GM18861 (cell line): Measurements from ENCODE around the gene ZNF892.
"Not testable (repeated sequence)": the region's sequence is repeated elsewhere in the genome, so short reads cannot be mapped to it uniquely, and the experiment has no call there.

ENCODE experiments used
- ATAC-seq: cut with Tn5 transposase; IDR thresholded peaks from one replicate; pipeline ENCODE4 v1.9.1; 2021; ENCODE audit not compliant: unreplicated experiment

Gene ZNF892

DNA sequence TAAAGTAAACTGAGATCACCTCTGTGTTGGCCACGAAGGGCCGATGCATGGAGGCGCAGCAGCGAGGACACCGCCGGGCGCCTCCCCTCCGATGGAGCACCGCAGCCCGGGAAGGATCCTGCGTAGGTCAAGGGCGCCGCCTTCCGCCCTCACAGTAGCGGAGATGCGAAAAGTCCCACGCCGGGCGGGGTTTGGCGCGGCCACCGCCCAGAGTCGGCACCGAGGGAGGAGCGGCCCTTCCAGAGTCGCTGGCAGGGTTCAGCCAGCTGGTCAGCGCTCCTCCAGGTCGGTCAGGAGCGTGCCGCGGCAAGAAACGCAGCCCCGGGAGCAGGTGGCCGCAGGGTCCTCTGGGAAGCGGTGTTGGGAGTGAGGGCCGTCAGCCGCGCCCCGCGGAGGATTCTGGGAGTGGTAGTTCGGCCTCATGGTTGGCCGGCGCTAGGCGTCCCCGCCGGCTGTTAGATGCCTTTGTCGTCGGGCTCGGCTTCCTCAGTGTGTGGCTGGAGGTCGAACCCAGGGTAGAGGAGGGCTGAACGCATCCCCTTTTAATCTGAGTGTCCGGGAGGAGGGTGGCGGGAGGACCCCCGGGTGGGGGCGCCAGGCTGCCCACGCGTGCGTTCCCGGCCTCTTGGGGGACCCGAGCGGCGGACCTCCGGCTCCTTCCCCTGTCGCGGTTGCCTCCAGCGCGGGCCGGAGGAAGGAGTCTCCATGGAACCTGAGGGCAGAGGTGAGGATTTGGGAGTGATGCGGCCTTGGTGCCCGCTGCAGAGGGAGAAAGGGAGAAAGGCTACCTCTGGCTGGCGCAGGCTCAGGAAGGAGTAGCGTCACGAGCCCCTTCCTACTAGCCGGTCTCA, at the start of gene ZNF892:
ZNF892 (plus strand) TSS at position 411 of the 851 bp plus-strand sequence; CDS start at position 706, 295 bp downstream.
- ATAC-seq = peak; percentile 94

DNA sequence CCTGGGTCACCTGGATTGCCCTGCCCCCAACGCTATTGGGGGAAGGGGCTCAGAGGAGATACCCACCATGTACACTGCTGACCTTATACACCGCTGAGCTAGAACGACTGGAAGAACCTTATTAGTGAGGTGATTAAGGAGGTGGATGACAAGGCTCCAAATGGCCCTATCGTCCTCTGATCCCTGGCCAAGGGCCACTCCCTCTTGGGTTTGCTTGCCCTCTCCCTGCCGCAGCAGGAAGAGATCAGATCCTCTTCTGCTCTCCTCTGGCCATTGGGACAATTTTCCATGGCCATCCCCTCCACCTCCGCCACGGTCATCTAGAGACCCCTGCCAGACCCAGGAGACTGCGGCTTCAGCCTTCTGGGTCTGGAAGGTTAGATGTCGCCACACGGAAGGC, 48.9 kb upstream of the ZNF892 start:
- no peak for ATAC-seq

DNA sequence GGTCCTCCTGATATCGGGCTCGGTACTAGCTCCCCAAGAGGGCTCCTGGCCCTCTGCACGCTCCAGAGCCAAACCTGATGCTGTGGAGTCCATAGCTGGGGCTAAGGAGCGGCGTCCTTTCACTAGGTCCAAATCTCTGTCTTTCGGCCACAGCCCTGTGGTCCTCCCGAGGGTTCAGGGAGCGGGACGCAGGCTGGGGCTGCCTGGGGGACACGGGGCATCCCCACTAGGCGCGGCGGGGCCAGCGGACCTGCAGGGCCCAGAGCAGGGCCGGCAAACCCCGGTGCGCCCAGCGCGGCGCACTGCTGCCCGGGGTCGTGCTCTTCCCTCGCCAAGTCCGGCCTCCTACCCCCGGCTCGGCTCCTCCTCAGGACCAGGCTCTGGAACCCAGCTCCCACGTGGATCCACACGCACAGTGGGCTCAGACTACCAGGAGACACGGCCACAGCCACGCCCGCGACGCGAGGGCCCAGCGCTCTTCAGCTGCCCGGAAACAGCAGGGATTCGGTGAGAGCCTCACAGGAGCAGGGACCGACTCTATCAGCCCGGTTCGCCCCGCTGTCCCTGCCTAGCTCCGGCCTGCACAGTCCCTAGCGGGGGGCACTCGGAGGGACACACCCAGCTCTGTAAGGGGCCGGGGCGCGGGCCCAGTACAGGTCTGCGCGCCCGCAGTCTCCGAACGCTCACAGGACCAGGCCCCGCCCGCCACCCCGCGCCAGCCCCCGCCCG, 48.3 kb upstream of the ZNF892 start:
- ATAC-seq = peak; percentile 6

DNA sequence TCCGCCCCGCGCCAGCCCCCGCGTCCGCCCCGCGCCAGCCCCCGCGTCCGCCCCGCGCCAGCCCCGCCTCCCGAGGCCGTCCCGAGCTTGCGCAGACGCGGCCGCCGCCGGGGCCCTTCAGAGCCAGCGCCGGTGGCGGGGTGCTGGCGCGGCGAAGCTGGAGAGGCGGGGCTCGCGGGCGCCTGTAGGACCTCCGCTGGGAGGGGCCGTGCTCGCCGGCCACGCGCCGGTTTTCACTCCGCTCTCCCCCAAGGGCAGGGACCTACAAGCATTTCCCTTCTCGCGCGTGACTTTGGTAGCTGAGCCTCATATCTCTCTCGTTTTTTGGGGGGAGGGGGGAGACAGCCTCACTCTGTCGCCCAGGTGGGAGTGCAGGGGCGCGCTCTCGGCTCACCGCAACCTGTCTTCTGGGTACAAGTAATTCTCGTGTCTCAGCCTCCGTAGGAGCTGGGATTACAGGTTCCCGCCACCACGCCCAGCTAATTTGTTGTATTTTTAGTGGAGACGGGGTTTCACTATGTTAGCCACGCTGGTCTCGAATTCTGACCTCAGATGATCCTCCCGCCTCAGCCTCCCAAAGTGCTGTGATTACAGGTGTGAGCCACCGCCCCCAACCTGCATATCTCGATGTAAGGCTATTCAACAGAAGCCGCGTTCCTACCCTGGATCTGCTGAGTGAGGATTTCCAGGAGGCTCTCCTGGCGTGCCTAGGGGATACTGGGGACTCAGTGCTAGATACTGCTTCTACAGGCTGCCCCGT, 47.5 kb upstream of the ZNF892 start, which contains the start of gene ZNF514:
ZNF514 (minus strand) TSS at position 159 of the 760 bp plus-strand sequence. CDS start 6,595 bp downstream, outside the sequence.
- peak; percentile 84 for ATAC-seq

DNA sequence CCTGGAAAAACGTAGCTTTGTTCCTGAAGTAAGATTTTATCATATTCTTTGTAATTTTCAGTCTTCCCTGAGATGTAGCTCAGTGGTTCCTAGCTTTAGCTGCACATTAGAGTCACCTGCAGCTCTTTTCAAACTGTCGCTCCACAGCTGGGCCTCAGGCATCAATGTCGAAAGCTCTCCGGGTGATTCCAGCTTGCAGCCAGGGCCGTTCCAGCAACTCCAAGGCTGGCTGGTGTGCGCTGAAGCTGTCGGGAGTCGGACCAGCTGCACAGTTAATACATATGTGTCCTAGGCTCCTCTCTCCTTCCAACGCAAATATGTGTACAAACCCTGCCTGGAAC, 42.3 kb upstream of the ZNF892 start:
- ATAC-seq = no peak

DNA sequence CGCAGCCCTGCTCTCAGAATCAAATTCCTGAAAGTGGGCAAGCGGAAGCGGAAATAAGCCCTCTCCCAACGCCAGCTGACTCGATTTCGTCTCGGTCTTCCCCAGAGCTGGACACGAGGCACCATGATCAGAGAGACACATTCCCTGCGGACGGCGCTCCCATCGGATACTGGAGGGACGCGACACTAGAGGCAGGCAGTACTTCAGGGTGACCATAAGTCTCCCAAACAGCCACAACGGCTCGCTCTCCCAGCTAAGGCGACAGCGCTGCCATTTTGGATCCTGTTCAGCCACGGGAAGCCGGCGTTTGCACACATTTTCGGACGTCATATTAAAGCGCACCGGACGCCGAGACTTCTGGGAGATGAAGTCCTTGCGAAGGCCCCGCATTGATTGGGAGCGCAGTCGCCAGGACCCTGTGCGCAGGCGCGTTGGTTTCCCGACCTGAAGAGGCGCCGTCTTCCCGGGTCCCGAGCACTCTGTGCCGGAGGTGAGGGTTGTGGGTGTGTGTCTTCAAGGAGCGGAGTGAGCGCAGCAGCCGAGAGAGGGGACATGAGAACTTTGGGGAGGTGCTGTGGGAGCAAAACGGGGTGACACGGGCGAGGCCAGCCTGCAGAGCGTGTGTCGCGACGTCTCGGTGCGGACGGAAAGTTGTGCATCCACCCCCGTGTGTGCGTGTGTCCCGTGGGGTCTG, 41.8 kb upstream of the ZNF892 start, which contains the start of gene ZNF2:
ZNF2 (plus strand) TSS at position 439 of the 694 bp plus-strand sequence. CDS start 10,418 bp downstream, outside the sequence.
- peak; percentile 88 for ATAC-seq

DNA sequence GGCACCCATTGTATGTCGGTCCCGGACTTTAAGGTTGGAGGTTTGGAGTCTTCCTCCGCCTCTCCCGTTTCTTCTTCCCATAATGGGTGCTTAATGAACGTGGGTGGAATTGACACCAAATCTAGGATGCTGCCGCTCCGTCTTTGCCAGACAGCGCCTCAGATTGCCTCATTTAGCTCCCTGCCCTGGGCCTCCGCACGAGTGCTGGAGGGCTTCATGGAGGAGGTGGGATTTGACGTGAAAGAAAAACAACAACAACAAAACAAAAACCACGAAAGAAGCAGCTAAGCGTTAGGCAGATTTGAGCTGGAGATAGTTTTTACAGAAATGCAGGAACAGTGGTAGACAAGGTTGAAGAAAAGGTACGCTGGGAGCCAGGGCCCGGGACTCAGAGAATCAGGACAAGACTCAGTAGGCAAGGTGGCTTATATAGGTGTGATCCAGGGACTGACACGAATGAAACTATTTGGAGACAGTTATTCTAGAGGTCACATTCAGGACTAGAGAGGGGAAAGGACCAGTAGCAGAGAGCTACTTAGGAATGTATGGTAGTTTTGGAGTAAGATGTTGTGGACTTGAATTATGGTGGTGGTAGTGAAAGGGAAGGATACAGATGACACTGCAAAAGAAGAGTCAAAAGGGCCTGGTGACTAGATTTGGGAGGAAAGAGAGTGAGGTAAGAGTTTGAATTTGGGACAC, 41.1 kb upstream of the ZNF892 start:
- ATAC-seq = no peak

DNA sequence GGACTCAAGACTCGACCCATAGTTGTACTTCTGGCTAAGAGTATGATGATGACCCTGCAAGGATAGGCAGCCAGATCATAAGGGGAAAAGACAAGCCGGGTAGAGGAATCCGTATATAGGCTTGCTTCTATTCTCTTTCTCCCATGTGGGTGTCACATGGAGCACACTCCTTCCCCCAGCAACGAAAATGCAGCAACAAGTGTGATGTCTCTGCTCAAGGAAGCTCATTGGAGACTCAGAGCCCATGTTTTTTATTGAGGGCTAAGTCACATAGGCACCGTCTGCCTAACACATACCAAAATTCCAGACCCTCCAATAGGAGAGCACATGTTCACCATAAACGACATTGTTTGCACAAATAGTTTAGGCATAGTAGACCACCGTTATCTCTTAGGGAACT, 35.4 kb upstream of the ZNF892 start:
- ATAC-seq = no peak

DNA sequence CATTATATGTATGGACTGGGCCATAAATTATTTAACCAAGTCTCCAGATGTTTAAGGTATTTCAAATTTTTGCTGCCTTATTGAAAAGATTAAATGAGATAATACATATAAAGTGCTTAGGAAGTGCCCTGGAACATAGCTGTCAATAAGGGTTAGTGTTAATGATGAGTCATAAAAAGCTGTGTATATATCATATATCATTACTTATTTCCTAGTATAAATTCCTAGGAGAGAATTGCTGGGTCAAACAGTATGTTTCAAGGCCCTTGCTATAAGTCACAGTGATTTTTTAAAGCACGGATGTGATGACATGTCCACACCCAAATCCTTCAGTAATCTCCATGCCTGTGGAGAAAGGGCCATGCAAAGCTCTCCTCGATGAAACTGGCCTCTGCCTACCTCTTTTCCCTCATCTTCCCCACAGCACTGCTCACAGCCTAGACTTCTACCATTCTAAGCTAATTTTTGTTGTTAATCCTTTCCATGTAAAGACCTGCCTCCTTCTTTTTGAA, 33.2 kb upstream of the ZNF892 start:
- no peak for ATAC-seq

DNA sequence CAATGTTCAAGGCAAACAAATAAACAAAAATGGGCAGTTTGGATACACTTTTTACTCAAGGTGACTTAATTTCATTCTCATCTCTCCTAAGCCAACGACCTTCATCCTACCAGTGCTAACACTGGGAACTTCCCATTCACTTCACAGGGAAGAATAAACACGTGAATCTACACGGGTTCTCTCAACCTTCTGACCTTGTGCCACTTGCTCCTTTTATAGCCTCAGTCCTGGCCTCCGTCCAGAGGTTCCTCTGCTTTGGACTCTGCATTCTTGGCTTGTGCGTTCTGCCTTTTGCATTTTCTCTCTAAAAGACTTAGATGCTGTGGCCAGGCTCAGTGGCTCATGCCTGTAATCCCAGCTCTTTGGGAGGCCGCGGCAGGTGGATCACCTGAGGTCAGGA, 27.9 kb upstream of the ZNF892 start:
- no peak for ATAC-seq

DNA sequence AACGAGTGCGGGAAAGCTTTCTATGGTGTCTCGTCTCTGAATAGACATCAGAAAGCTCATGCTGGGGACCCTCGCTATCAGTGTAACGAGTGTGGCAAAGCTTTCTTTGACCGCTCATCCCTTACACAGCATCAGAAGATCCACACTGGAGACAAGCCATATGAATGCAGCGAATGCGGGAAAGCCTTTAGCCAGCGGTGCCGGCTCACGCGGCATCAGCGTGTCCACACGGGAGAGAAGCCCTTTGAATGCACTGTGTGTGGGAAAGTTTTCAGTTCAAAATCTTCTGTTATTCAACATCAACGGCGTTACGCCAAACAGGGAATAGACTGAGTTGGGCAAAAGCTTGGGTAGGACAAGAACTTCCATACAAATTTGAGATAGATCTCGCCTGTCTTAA, 25.5 kb upstream of the ZNF892 start:
- no peak for ATAC-seq

DNA sequence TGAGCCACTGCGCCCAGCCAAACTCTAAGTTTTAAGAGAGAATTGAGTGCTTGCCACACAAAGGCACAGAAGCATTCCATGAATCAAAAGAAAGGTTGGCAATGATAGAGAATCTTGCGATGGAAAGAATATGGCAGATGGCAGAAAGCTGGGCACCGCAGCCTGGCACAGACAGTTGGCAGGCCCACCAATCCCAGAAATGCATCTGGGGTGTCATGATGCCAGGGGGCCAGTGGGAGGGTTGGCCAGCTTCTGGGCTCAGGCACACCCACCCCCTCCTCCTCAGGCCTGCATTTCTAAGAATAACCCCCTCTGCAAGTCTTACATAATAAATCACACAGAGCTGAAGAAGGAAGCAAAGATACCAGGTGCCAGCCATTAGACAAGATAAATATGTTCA, 22.1 kb upstream of the ZNF892 start:
- ATAC-seq = no peak

DNA sequence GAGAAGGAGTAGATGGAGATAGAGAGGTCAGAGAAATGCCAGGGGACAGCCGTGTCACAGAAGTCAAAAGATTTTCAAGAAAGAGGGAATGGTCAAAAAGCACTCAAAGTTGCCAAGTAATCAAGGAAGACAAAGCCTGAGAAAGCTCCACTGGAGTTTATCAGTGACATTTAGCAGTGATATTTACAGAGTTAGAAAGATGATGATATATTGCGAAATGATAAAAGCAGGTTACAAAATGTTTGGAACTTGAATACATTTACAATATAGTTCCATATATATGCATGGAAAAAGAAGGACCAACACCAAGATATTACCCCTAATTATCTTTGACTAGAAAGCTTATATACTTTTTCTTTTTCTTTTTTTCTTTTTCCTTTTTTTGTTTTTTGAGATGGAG, 21.3 kb upstream of the ZNF892 start:
- ATAC-seq = no peak

DNA sequence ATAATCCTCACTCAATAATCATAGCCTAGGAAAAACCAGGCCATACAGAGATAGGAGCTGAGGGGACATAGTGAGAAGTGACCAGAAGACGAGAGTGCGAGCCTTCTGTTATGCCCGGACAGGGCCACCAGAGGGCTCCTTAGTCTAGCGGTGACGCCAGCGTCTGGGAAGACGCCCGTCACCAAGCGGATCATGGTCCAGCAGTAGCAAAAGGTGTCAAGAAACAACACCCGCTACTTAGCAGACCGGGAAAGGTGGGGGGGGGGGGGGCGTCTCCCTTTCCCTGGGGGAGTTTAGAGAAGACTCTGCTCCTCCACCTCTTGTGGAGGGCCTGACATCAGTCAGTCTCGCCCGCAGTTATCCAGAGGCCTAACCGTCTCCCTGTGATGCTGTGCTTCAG, 14.4 kb upstream of the ZNF892 start:
- not testable (repeated sequence) for ATAC-seq

DNA sequence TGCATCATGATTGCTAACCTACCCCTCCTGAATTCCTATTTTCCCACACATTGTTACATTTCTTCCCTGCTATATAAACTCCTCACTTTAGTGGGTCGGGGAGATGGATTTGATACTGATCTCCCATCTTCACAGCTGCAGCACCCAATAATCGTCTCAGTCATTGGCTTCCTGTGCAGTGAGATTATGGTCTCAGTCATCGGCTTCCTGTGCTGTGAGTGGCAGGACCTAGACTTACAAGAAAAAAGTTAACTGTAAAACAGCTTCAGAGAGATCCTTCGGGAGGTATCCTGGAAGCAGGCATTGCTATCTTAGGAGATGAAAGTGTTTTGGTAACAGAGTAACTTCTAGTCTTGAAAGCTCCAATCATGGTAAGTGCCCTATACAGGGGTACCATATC, 3.4 kb upstream of the ZNF892 start:
- ATAC-seq = no peak

DNA sequence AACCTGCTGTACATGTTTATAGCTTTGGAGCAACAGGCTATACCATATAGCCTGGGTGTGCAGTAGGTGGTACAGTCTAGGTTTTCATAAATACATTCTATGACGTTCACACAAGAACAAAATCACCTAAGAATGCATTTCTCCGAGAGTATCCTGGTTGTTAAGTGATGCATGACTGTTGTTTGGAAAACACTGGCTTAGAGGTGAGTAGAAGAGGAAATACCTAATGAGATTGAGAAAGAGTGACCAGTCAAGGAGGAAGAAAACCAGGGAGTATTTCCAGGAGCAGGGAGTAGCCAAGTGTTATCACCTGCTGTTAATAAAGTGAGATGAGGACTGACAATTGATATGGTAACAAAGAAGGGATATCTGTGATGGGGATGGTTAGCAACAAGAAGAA, 2.9 kb upstream of the ZNF892 start:
- no peak for ATAC-seq

DNA sequence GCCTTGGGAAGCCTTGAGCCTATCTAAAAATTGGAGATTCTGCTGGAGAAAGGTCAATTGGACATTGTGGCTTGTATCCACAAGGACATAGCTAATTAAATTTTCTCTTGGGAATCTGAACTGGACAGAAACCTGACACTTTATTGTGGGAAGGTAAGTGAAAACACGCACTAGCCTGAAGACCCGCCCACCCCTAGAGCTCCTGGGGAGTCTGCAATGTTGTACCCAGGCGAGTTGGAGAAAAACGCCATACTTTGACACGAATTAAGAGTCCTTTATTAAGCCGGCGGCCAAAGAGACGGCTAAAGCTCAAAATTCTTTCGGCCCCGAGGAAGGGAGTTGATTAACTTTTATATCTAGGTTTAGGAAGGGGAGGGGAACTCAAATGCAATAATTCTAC, 1.2 kb upstream of the ZNF892 start:
- no peak for ATAC-seq

DNA sequence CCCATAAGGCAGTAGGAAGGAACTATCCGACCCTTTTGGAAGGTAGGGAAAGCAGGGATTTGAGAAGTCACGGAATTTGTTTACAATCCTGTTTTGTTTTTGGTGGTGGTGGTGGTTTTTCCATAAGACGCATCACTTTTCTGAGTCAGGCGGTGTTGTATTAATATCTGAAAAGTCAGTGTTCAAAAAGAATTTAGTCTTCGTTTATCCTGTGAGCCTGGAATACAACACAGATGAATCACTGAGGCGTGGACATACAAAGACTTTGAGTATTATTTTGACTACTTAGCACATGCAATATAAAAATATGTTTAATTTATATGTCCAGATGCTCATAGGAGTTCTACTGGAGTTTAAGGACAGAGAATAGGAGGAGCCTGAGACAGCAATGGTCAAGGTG, 785 bp downstream of the ZNF892 start:
- no peak for ATAC-seq

DNA sequence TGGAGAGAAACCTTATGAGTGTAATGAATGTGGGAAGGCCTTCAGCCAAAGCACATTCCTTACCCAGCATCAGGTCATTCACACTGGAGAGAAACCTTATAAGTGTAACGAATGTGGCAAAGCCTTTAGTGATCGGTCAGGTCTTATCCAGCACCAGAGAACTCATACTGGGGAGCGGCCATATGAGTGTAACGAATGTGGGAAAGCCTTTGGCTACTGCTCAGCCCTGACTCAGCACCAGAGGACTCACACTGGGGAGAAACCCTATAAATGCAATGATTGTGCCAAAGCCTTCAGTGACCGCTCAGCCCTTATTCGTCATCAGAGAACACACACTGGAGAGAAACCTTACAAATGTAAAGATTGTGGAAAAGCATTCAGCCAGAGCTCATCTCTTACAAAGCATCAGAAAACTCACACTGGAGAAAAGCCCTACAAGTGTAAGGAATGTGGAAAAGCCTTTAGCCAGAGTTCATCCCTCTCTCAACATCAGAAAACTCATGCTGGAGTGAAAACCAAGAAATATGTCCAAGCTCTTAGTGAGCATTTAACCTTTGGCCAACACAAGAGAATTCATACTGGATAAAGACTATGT, 7.8 kb downstream of the ZNF892 start:
- ATAC-seq = no peak

DNA sequence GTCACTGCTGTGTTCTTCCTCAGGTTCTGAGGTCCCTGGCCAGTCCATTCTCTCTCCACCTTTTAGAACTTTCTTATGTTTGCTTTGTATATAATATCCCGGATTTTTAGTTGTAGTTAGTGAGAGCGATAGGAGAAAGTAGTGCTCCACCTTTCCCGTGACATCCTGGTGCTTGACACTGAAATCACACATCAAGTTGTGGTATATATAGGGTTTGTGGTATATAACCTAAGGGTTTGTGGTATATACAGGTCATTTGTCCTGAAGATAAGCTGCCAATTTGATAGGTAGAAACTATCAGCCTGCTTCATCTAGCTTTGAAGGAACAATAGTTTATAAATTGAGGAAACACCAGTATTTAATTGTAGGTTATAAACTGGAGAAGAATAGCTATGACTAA, 13.1 kb downstream of the ZNF892 start:
- no peak for ATAC-seq
